GM18520 (cell line): ENCODE results near the gene TRPM3.
"Not testable (repeated sequence)": the region's sequence is repeated elsewhere in the genome, so short reads cannot be mapped to it uniquely, and the experiment has no call there.

Experiments used
- ATAC-seq: cut with Tn5 transposase; IDR thresholded peaks from one replicate; pipeline ENCODE4 v1.9.1; 2021; ENCODE audit not compliant: unreplicated experiment

TRPM3 gene

GRCh38 chr9:70683841-70684240 is 437.6 kb downstream of the TRPM3 start:
- ATAC-seq, result no peak

GRCh38 chr9:70682298-70682697 is 439.1 kb downstream of the TRPM3 start:
- ATAC-seq, result no peak

- no peak for ATAC-seq
These were observed 441.6 kb downstream of the TRPM3 start for GRCh38 chr9:70679845-70680244.

GRCh38 chr9:70678153-70678552 is 443.3 kb downstream of the TRPM3 start:
- no peak for ATAC-seq

- no peak for ATAC-seq
These were observed 444.2 kb downstream of the TRPM3 start for GRCh38 chr9:70677055-70677735.

GRCh38 chr9:70675868-70676370 is 445.5 kb downstream of the TRPM3 start:
- ATAC-seq, result no peak

GRCh38 chr9:70673844-70674243 is 447.6 kb downstream of the TRPM3 start:
- ATAC-seq, result no peak

- ATAC-seq, result no peak
These were observed 449.2 kb downstream of the TRPM3 start for GRCh38 chr9:70672161-70672649.

- no peak for ATAC-seq
These were observed 452.7 kb downstream of the TRPM3 start for GRCh38 chr9:70668751-70669150.

- ATAC-seq, result no peak
These were observed 462.7 kb downstream of the TRPM3 start for GRCh38 chr9:70658765-70659164.

- ATAC-seq, result no peak
These were observed 465.1 kb downstream of the TRPM3 start for GRCh38 chr9:70656281-70656680.

GRCh38 chr9:70654144-70654543 is 467.3 kb downstream of the TRPM3 start:
- no peak for ATAC-seq

GRCh38 chr9:70644627-70645026 is 476.8 kb downstream of the TRPM3 start:
- ATAC-seq, result not testable (repeated sequence)

- ATAC-seq, result no peak
These were observed 479.1 kb downstream of the TRPM3 start for GRCh38 chr9:70642341-70642740.

GRCh38 chr9:70641631-70642030 is 479.8 kb downstream of the TRPM3 start:
- no peak for ATAC-seq

- ATAC-seq, result no peak
These were observed 480.4 kb downstream of the TRPM3 start for GRCh38 chr9:70641031-70641430.

- no peak for ATAC-seq
These were observed 481.3 kb downstream of the TRPM3 start for GRCh38 chr9:70639853-70640814.

GRCh38 chr9:70635790-70636189 is 485.6 kb downstream of the TRPM3 start:
- ATAC-seq, result no peak

- ATAC-seq, result no peak
These were observed 486.7 kb downstream of the TRPM3 start for GRCh38 chr9:70634696-70635095.

- ATAC-seq, result no peak
These were observed 490.4 kb downstream of the TRPM3 start for GRCh38 chr9:70630971-70631370.

- ATAC-seq, result not testable (repeated sequence)
These were observed 492.2 kb downstream of the TRPM3 start for GRCh38 chr9:70629080-70629685.
